HG03025 (cell line): ENCODE results near the gene MMADHC.

Source experiments
- ATAC-seq: cut with Tn5 transposase; IDR thresholded peaks from one replicate; pipeline ENCODE4 v1.9.1; 2021; ENCODE audit warnings: mild to moderate bottlenecking, moderate library complexity; ENCODE audit not compliant: unreplicated experiment, low FRiP score

The MMADHC gene

GRCh38 chr2:149559341-149560068 lies 28.1 kb downstream of the MMADHC start:
- no peak for ATAC-seq

GRCh38 chr2:149556452-149556851 lies 31.1 kb downstream of the MMADHC start:
- ATAC-seq, result no peak

GRCh38 chr2:149552830-149553229 lies 34.7 kb downstream of the MMADHC start:
- no peak for ATAC-seq

GRCh38 chr2:149552226-149552625 lies 35.3 kb downstream of the MMADHC start:
- no peak for ATAC-seq

- ATAC-seq, result no peak
Measured at GRCh38 chr2:149544692-149545091, 42.9 kb downstream of the MMADHC start.

GRCh38 chr2:149543845-149544244 lies 43.7 kb downstream of the MMADHC start:
- ATAC-seq, result no peak

- ATAC-seq, result no peak
Measured at GRCh38 chr2:149540138-149540537, 47.4 kb downstream of the MMADHC start.

- ATAC-seq, result no peak
Measured at GRCh38 chr2:149538138-149538833, 49.3 kb downstream of the MMADHC start.

- ATAC-seq, result no peak
Measured at GRCh38 chr2:149537092-149537726, 50.4 kb downstream of the MMADHC start.

- no peak for ATAC-seq
Measured at GRCh38 chr2:149536649-149537048, 50.9 kb downstream of the MMADHC start.

GRCh38 chr2:149534674-149535073 lies 52.9 kb downstream of the MMADHC start:
- no peak for ATAC-seq

GRCh38 chr2:149528983-149529382 lies 58.6 kb downstream of the MMADHC start:
- no peak for ATAC-seq

- no peak for ATAC-seq
Measured at GRCh38 chr2:149527998-149528755, 59.4 kb downstream of the MMADHC start.

GRCh38 chr2:149526689-149527088 lies 60.9 kb downstream of the MMADHC start:
- ATAC-seq, result no peak

GRCh38 chr2:149525323-149525722 lies 62.3 kb downstream of the MMADHC start:
- ATAC-seq, result no peak
